NCI-H345 treated with DMSO at 0.1 percent for 48 hours (cell line): ENCODE measurements around the gene NCKAP1.

Source experiments
- DNase-seq: peaks from one replicate; lab custom pipeline; 2025; ENCODE audit not compliant: unreplicated experiment; lab: John Stamatoyannopoulos, UW

NCKAP1 gene

GRCh38 chr2:182951948-182952663 lies 86.2 kb downstream of the NCKAP1 start:
- DNase-seq: no peak

- no peak for DNase-seq
Measured at GRCh38 chr2:182950546-182950945, 87.7 kb downstream of the NCKAP1 start.

- DNase-seq: no peak
Measured at GRCh38 chr2:182949572-182950189, 88.6 kb downstream of the NCKAP1 start.

- no peak for DNase-seq
Measured at GRCh38 chr2:182949052-182949451, 89.2 kb downstream of the NCKAP1 start.

GRCh38 chr2:182946958-182947369 lies 91.3 kb downstream of the NCKAP1 start:
- DNase-seq: no peak

GRCh38 chr2:182943339-182943738 lies 94.9 kb downstream of the NCKAP1 start:
- no peak for DNase-seq

GRCh38 chr2:182942756-182943155 lies 95.5 kb downstream of the NCKAP1 start:
- DNase-seq: no peak

GRCh38 chr2:182941919-182942318 lies 96.3 kb downstream of the NCKAP1 start:
- no peak for DNase-seq

GRCh38 chr2:182941121-182941722 lies 97.0 kb downstream of the NCKAP1 start:
- no peak for DNase-seq

GRCh38 chr2:182937870-182938269 lies 100.4 kb downstream of the NCKAP1 start:
- DNase-seq: no peak

GRCh38 chr2:182933629-182934028 lies 104.6 kb downstream of the NCKAP1 start:
- DNase-seq: no peak

GRCh38 chr2:182929972-182930371 lies 108.3 kb downstream of the NCKAP1 start:
- no peak for DNase-seq

GRCh38 chr2:182924306-182924705 lies 114.0 kb downstream of the NCKAP1 start:
- no peak for DNase-seq

- DNase-seq: no peak
Measured at GRCh38 chr2:182921234-182921633, 117.0 kb downstream of the NCKAP1 start.

- no peak for DNase-seq
Measured at GRCh38 chr2:182920631-182921056, 117.6 kb downstream of the NCKAP1 start.

GRCh38 chr2:182920089-182920488 lies 118.2 kb downstream of the NCKAP1 start:
- no peak for DNase-seq

GRCh38 chr2:182918961-182919652 lies 119.2 kb downstream of the NCKAP1 start:
- no peak for DNase-seq

GRCh38 chr2:182917924-182918323 lies 120.3 kb downstream of the NCKAP1 start:
- no peak for DNase-seq

GRCh38 chr2:182916417-182916816 lies 121.8 kb downstream of the NCKAP1 start:
- no peak for DNase-seq

GRCh38 chr2:182915369-182916326 lies 122.6 kb downstream of the NCKAP1 start:
- DNase-seq: no peak

GRCh38 chr2:182914852-182915251 lies 123.4 kb downstream of the NCKAP1 start:
- DNase-seq: no peak
